Type B pancreatic cell (in vitro differentiated cells): Measurements from ENCODE around the gene TRAF7. TPM values are rescaled to one million over a fixed set of nuclear protein-coding genes. Genes with fewer than 3 reads are reported as not detected.

Experiments used
- DNase-seq: peaks from one replicate; pipeline ENCODE4 v3.0.0; 2021; ENCODE audit warnings: mixed read lengths; ENCODE audit not compliant: unreplicated experiment; ENCODE audit errors: extremely low spot score
- H3K27ac Mint-ChIP-seq: 2 replicates; pipeline ENCODE4 v1.8.0; 2021; ENCODE audit warnings: mild to moderate bottlenecking, mixed read lengths
- H3K27me3 Mint-ChIP-seq: 2 replicates; pipeline ENCODE4 v1.8.0; 2021; ENCODE audit warnings: mixed read lengths
- H3K36me3 Mint-ChIP-seq: 2 replicates; pipeline ENCODE4 v1.8.0; 2021; ENCODE audit warnings: mixed read lengths
- H3K4me1 Mint-ChIP-seq: one replicate; pipeline ENCODE4 v1.8.0; 2021; ENCODE audit warnings: mixed read lengths; ENCODE audit not compliant: unreplicated experiment
- H3K4me3 Mint-ChIP-seq: 2 replicates; pipeline ENCODE4 v1.8.0; 2021; ENCODE audit warnings: mild to moderate bottlenecking, mixed read lengths
- H3K9me3 Mint-ChIP-seq: 2 replicates; pipeline ENCODE4 v1.8.0; 2021; ENCODE audit warnings: mixed read lengths
- CTCF ChIP-seq: fragments of 200-600 bp; sonication (generic); conservative IDR thresholded peaks from 2 replicates; pipeline ENCODE4 v1.5.0; 2021; ENCODE audit warnings: antibody characterized with exemption, mild to moderate bottlenecking
- total RNA-seq: library from RNA; stranded (reverse); gene quantifications from 2 replicates; pipeline ENCODE4 v1.2.1, GENCODE V29; 2021; ENCODE audit warnings: low replicate concordance

Gene TRAF7
- total RNA-seq, 1 donor from 2014 or later = 71.0 TPM

- Mint-ChIP-seq H3K36me3 (peaks cover 4% of the 10 kb centered on the region), H3K4me3 (no peak overlapping the region), H3K9me3 (no peaks in the 10 kb centered on the region), H3K4me1 (no peaks in the 10 kb centered on the region), H3K27me3 (no peaks in the 10 kb centered on the region), H3K27ac (no peak overlapping the region)
- DNase-seq = no peak
- no peak for TF ChIP-seq CTCF
Measured at GRCh38 chr16:2173916-2174315, 18.3 kb downstream of the TRAF7 start.

- Mint-ChIP-seq H3K27ac (no peak overlapping the region), H3K9me3 (no peaks in the 10 kb centered on the region), H3K4me1 (no peaks in the 10 kb centered on the region), H3K4me3 (no peak overlapping the region), H3K27me3 (no peaks in the 10 kb centered on the region), H3K36me3 (peaks cover 4% of the 10 kb centered on the region)
- TF ChIP-seq CTCF = no peak
- DNase-seq = no peak
Measured at GRCh38 chr16:2174396-2175131, 19.0 kb downstream of the TRAF7 start.

GRCh38 chr16:2175454-2175853 is 19.9 kb downstream of the TRAF7 start:
- Mint-ChIP-seq H3K4me3 (no peak overlapping the region), H3K27ac (no peak overlapping the region), H3K36me3 (peaks cover 4% of the 10 kb centered on the region), H3K4me1 (no peaks in the 10 kb centered on the region), H3K27me3 (no peaks in the 10 kb centered on the region), H3K9me3 (no peaks in the 10 kb centered on the region)
- TF ChIP-seq CTCF = no peak
- DNase-seq = no peak

- H3K27me3 Mint-ChIP-seq = no peaks in the 10 kb centered on the region
- no peak overlapping the region for H3K4me3 Mint-ChIP-seq
- no peaks in the 10 kb centered on the region for H3K4me1 Mint-ChIP-seq
- H3K36me3 Mint-ChIP-seq = peaks cover 4% of the 10 kb centered on the region
- H3K9me3 Mint-ChIP-seq = no peaks in the 10 kb centered on the region
- no peak for DNase-seq
- no peak for TF ChIP-seq CTCF
- no peak overlapping the region for H3K27ac Mint-ChIP-seq
Measured at GRCh38 chr16:2176047-2176446, 20.5 kb downstream of the TRAF7 start.

GRCh38 chr16:2177101-2177500 is 21.5 kb downstream of the TRAF7 start:
- Mint-ChIP-seq H3K36me3 (peaks cover 4% of the 10 kb centered on the region), H3K27ac (no peak overlapping the region), H3K4me3 (no peak overlapping the region), H3K9me3 (no peaks in the 10 kb centered on the region), H3K4me1 (peaks cover 3% of the 10 kb centered on the region), H3K27me3 (no peaks in the 10 kb centered on the region)
- TF ChIP-seq CTCF = no peak
- DNase-seq = no peak
